ENCODE measurements around the gene FAF1.

- TF ChIP-seq POLR2A (IDR thresholded peaks at IDR 0.05; ENCODE audit: low read length): no peak
- no peak for TF ChIP-seq GATA1 (IDR thresholded peaks at IDR 0.05; ENCODE audit: low read depth, low read length)
Observed at GRCh38 chr1:50877641-50878040, 82.4 kb downstream of the FAF1 start.
